Measurements from ENCODE around the gene NEK6.

Gene NEK6

GRCh38 chr9:124370896-124371582, 113.3 kb downstream of the NEK6 start:
- H3K4me3 ChIP-seq = no peak overlapping the region
- no peak overlapping the region for H3K27ac ChIP-seq
- DNase-seq (ENCODE audit: low spot score) = no peak
- no peak for TF ChIP-seq CTCF (IDR thresholded peaks at IDR 0.05)

- no peak for DNase-seq (ENCODE audit: low spot score)
- H3K4me3 ChIP-seq = no peak overlapping the region
- no peak for TF ChIP-seq CTCF (IDR thresholded peaks at IDR 0.05)
- no peak overlapping the region for H3K27ac ChIP-seq
Observed at GRCh38 chr9:124372038-124372437, 114.3 kb downstream of the NEK6 start.

- TF ChIP-seq CTCF (IDR thresholded peaks at IDR 0.05) = no peak
- H3K4me3 ChIP-seq = no peak overlapping the region
- no peak for DNase-seq (ENCODE audit: low spot score)
- H3K27ac ChIP-seq = no peak overlapping the region
Observed at GRCh38 chr9:124373386-124373785, 115.6 kb downstream of the NEK6 start.

- DNase-seq (ENCODE audit: low spot score) = no peak
- Histone ChIP-seq H3K27ac (no peak overlapping the region), H3K4me3 (no peak overlapping the region)
- no peak for TF ChIP-seq CTCF (IDR thresholded peaks at IDR 0.05)
Observed at GRCh38 chr9:124373851-124374250, 116.1 kb downstream of the NEK6 start.

- no peak overlapping the region for H3K27ac ChIP-seq
- H3K4me3 ChIP-seq = no peak overlapping the region
- DNase-seq (ENCODE audit: low spot score) = no peak
- TF ChIP-seq CTCF (IDR thresholded peaks at IDR 0.05) = no peak
Observed at GRCh38 chr9:124375726-124376125, 118.0 kb downstream of the NEK6 start.

- TF ChIP-seq CTCF (IDR thresholded peaks at IDR 0.05) = no peak
- no peak for DNase-seq (ENCODE audit: low spot score)
- Histone ChIP-seq H3K27ac (no peak overlapping the region), H3K4me3 (no peak overlapping the region)
Observed at GRCh38 chr9:124376329-124376728, 118.6 kb downstream of the NEK6 start.

All from coronary artery (tissue), 2 donors.